SU-DHL-6 (cell line): ENCODE measurements around the gene PLEKHA5.

Experiments
- EZH2phosphoT487 ChIP-seq: fragments of 200-600 bp; sonication (generic), shearing (Covaris generic); conservative IDR thresholded peaks from 2 replicates; pipeline ENCODE4 v1.6.1; 2018; ENCODE audit warnings: mild to moderate bottlenecking, antibody characterized with exemption, low read length, moderate library complexity, mixed read lengths
- TF ChIP-seq, protein P1 (sequence below): fragments of 200-600 bp; sonication (generic); IDR thresholded peaks from one replicate; pipeline ENCODE4 v1.5.1; 2017; ENCODE audit warnings: antibody characterized with exemption, mild to moderate bottlenecking, low read length, moderate library complexity; ENCODE audit not compliant: insufficient read depth, poor library complexity, severe bottlenecking

DNA sequence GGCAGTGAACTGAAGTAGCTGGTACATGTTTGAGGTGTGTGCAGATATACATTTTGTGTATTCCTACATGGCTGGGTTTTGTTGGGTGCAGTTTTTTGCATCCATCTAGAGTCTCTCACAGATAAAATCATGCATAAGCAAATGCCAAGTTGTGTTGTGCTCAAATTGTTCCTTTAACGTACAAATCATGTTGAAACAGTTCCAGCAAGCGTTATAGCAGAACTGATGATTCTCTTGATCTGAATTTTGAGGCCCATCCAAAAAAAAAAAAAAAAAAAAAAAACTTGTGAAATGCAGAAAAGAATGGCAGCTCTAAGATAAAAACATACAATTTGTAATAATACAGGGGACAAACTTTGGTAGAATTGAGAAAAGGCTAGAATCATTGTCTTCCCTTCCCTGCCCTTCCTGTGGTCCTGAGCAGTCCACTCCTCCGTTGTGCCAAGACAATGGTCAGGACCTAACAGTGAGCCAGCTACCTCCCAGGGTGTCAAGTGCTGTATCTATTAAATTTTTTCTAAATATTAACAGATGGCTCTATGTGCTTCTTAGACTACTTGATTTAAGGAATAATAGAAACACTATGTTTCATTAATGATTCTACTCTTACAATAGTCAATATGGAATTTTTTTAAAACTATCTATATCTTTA lies 122.1 kb downstream of the PLEKHA5 start:
- TF ChIP-seq, protein P1, sequence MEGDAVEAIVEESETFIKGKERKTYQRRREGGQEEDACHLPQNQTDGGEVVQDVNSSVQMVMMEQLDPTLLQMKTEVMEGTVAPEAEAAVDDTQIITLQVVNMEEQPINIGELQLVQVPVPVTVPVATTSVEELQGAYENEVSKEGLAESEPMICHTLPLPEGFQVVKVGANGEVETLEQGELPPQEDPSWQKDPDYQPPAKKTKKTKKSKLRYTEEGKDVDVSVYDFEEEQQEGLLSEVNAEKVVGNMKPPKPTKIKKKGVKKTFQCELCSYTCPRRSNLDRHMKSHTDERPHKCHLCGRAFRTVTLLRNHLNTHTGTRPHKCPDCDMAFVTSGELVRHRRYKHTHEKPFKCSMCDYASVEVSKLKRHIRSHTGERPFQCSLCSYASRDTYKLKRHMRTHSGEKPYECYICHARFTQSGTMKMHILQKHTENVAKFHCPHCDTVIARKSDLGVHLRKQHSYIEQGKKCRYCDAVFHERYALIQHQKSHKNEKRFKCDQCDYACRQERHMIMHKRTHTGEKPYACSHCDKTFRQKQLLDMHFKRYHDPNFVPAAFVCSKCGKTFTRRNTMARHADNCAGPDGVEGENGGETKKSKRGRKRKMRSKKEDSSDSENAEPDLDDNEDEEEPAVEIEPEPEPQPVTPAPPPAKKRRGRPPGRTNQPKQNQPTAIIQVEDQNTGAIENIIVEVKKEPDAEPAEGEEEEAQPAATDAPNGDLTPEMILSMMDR: no peak
- TF ChIP-seq EZH2phosphoT487: no peak
